ENCODE measurements around the gene NELL1.
"Not testable (repeated sequence)": the region's sequence is repeated elsewhere in the genome, so short reads cannot be mapped to it uniquely, and the experiment has no call there.

Gene NELL1

DNA sequence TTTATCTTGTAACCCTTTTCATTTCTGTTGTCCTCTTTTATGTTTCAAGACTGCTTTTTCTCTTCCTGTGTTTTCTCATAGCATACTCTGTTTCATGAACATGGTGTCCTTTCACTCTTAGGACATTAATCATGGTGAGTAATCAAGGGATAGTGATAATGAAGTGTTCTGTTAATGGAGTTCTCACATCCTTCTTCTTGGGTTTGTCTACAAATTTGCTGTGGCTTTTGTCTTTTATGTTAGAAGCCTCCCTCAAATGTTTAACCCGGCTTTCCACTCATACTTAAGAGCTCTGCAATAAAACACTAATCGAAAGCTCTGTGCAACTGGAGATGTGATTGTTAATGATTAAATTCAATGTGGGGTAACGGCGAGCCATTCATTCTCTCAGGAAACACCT, 593.6 kb downstream of the NELL1 start:
- H3K4me3 ChIP-seq (ENCODE audit: severe bottlenecking): no peak overlapping the region
- no peaks in the 10 kb centered on the region for H3K27me3 ChIP-seq (ENCODE audit: insufficient read depth, poor library complexity, severe bottlenecking)
- no peaks in the 10 kb centered on the region for H3K4me1 ChIP-seq (ENCODE audit: insufficient read depth, poor library complexity, severe bottlenecking)
- no peak overlapping the region for H3K27ac ChIP-seq (ENCODE audit: poor library complexity, severe bottlenecking)
- DNase-seq (ENCODE audit: low spot score): no peak
- no peak for ATAC-seq (ENCODE audit: low read depth)
- no peaks in the 10 kb centered on the region for H3K36me3 ChIP-seq (ENCODE audit: low read depth)
- TF ChIP-seq, protein P1, sequence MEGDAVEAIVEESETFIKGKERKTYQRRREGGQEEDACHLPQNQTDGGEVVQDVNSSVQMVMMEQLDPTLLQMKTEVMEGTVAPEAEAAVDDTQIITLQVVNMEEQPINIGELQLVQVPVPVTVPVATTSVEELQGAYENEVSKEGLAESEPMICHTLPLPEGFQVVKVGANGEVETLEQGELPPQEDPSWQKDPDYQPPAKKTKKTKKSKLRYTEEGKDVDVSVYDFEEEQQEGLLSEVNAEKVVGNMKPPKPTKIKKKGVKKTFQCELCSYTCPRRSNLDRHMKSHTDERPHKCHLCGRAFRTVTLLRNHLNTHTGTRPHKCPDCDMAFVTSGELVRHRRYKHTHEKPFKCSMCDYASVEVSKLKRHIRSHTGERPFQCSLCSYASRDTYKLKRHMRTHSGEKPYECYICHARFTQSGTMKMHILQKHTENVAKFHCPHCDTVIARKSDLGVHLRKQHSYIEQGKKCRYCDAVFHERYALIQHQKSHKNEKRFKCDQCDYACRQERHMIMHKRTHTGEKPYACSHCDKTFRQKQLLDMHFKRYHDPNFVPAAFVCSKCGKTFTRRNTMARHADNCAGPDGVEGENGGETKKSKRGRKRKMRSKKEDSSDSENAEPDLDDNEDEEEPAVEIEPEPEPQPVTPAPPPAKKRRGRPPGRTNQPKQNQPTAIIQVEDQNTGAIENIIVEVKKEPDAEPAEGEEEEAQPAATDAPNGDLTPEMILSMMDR (IDR thresholded peaks at IDR 0.05; ENCODE audit: poor library complexity, severe bottlenecking): no peak
- H3K9me3 ChIP-seq (ENCODE audit: severe bottlenecking): no peaks in the 10 kb centered on the region

GRCh38 chr11:21264125-21264524, 594.7 kb downstream of the NELL1 start:
- ATAC-seq (ENCODE audit: low read depth): no peak
- Histone ChIP-seq H3K36me3 (ENCODE audit: low read depth) (no peaks in the 10 kb centered on the region), H3K4me1 (ENCODE audit: insufficient read depth, poor library complexity, severe bottlenecking) (no peaks in the 10 kb centered on the region), H3K9me3 (ENCODE audit: severe bottlenecking) (no peaks in the 10 kb centered on the region), H3K27ac (ENCODE audit: poor library complexity, severe bottlenecking) (no peak overlapping the region), H3K27me3 (ENCODE audit: insufficient read depth, poor library complexity, severe bottlenecking) (no peaks in the 10 kb centered on the region), H3K4me3 (ENCODE audit: severe bottlenecking) (no peak overlapping the region)
- DNase-seq (ENCODE audit: low spot score): no peak
- TF ChIP-seq, protein P1 (IDR thresholded peaks at IDR 0.05; ENCODE audit: poor library complexity, severe bottlenecking): no peak

DNA sequence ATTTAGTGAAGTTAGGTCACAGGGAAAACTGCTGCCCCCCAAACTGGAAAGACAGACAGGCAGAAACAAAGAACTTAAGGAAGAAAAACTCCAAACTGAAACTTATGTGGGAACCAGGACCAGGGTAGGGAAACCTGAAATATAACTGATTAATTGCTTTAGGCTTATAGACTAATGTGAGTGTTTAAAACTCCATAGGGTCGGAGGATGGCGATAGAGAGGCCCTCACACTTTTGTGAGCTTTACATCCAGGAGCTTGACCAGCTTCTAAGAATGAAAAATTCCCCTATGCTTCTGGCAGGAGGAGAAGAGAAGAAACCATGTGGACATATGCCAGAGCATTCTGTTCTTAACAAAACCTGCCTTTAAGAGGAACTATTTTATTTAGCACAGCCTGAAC, 598.6 kb downstream of the NELL1 start:
- H3K36me3 ChIP-seq (ENCODE audit: low read depth): no peaks in the 10 kb centered on the region
- ATAC-seq (ENCODE audit: low read depth) (no peak), DNase-seq (ENCODE audit: low spot score) (no peak)
- TF ChIP-seq, protein P1 (IDR thresholded peaks at IDR 0.05; ENCODE audit: poor library complexity, severe bottlenecking): no peak
- H3K4me1 ChIP-seq (ENCODE audit: insufficient read depth, poor library complexity, severe bottlenecking): no peaks in the 10 kb centered on the region
- H3K27me3 ChIP-seq (ENCODE audit: insufficient read depth, poor library complexity, severe bottlenecking): no peaks in the 10 kb centered on the region
- no peak overlapping the region for H3K27ac ChIP-seq (ENCODE audit: poor library complexity, severe bottlenecking)
- no peak overlapping the region for H3K4me3 ChIP-seq (ENCODE audit: severe bottlenecking)
- H3K9me3 ChIP-seq (ENCODE audit: severe bottlenecking): no peaks in the 10 kb centered on the region

DNA sequence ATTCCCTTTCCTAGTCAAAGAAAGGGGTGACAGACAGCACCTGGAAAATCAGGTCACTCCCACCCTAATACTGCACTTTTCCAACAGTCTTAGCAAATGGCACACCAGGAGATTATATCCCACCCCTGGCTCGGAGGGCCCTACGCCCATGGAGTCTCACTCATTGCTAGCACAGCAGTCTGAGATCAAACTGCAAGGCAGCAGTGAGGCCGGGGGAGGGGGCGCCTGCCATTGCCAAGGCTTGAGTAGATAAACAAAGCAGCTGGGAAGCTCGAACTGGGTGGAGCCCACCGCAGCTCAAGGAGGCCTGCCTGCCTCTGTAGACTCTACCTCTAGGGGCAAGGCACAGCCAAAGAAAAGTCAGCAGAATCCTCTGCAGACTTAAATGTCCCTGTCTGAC, 602.8 kb downstream of the NELL1 start:
- not testable (repeated sequence) for H3K27ac ChIP-seq (ENCODE audit: poor library complexity, severe bottlenecking); DNase-seq (ENCODE audit: low spot score); ATAC-seq (ENCODE audit: low read depth); H3K4me3 ChIP-seq (ENCODE audit: severe bottlenecking); H3K27me3 ChIP-seq (ENCODE audit: insufficient read depth, poor library complexity, severe bottlenecking); H3K36me3 ChIP-seq (ENCODE audit: low read depth); H3K9me3 ChIP-seq (ENCODE audit: severe bottlenecking); H3K4me1 ChIP-seq (ENCODE audit: insufficient read depth, poor library complexity, severe bottlenecking)

GRCh38 chr11:21278840-21279239, 609.5 kb downstream of the NELL1 start:
- TF ChIP-seq, protein P1 (IDR thresholded peaks at IDR 0.05; ENCODE audit: poor library complexity, severe bottlenecking): no peak
- ATAC-seq (ENCODE audit: low read depth) (no peak), DNase-seq (ENCODE audit: low spot score) (no peak)
- Histone ChIP-seq H3K4me3 (ENCODE audit: severe bottlenecking) (no peak overlapping the region), H3K4me1 (ENCODE audit: insufficient read depth, poor library complexity, severe bottlenecking) (no peaks in the 10 kb centered on the region), H3K9me3 (ENCODE audit: severe bottlenecking) (no peaks in the 10 kb centered on the region), H3K27ac (ENCODE audit: poor library complexity, severe bottlenecking) (no peak overlapping the region), H3K27me3 (ENCODE audit: insufficient read depth, poor library complexity, severe bottlenecking) (no peaks in the 10 kb centered on the region), H3K36me3 (ENCODE audit: low read depth) (no peaks in the 10 kb centered on the region)

Measured in RWPE2 (cell line).